GM12801 (cell line): ENCODE measurements around the gene DHX30.

ENCODE experiments used
- TF ChIP-seq, protein P1 (sequence below): IDR thresholded peaks from one replicate; pipeline ENCODE4 v1.5.1; 2011; ENCODE audit warnings: control low read depth; ENCODE audit not compliant: insufficient read length; ENCODE audit errors: extremely low read depth

DHX30 gene

GRCh38 chr3:47877719-47878118 lies 74.8 kb downstream of the DHX30 start:
- TF ChIP-seq, protein P1, sequence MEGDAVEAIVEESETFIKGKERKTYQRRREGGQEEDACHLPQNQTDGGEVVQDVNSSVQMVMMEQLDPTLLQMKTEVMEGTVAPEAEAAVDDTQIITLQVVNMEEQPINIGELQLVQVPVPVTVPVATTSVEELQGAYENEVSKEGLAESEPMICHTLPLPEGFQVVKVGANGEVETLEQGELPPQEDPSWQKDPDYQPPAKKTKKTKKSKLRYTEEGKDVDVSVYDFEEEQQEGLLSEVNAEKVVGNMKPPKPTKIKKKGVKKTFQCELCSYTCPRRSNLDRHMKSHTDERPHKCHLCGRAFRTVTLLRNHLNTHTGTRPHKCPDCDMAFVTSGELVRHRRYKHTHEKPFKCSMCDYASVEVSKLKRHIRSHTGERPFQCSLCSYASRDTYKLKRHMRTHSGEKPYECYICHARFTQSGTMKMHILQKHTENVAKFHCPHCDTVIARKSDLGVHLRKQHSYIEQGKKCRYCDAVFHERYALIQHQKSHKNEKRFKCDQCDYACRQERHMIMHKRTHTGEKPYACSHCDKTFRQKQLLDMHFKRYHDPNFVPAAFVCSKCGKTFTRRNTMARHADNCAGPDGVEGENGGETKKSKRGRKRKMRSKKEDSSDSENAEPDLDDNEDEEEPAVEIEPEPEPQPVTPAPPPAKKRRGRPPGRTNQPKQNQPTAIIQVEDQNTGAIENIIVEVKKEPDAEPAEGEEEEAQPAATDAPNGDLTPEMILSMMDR = no peak

GRCh38 chr3:47882338-47882737 lies 79.4 kb downstream of the DHX30 start:
- TF ChIP-seq, protein P1 = no peak

DNA sequence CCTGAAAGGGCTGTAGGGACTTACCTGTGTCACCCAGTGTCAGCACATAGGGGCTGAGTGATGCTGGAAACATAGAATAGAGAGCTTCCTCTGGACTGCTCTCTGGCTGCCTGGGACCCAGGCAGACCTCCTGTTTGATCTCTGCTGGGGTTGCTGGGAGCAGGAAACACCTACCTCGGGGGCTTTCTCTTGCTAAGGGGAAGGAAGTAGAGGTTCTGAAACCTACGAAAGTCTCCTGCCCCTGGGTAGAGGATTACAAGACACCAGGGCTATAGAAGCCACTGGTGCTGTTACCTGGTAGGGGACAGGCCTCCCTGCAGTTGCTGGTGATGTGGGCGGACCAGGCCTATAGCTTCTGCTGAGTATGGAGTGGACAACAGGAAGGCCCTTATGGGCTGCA lies 81.7 kb downstream of the DHX30 start:
- TF ChIP-seq, protein P1 = no peak

DNA sequence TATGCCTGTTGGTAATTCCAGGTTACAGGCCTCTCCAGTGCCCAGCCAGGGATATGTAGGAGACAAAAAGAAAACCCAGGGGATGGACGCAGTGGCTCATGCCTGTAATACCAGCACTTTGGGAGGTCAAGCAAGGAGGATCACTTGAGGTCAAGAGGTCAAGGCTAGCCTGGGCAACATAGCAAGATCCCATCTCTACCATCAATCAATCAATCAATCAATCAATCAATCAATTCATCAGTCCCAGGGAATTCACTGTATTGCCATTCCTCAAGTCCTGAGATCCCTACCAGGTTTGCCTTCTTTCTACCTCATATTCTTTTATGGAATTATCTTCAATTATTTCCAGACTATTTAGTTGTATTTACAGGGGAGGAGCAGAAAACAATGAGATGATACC lies 82.2 kb downstream of the DHX30 start:
- TF ChIP-seq, protein P1 = no peak

DNA sequence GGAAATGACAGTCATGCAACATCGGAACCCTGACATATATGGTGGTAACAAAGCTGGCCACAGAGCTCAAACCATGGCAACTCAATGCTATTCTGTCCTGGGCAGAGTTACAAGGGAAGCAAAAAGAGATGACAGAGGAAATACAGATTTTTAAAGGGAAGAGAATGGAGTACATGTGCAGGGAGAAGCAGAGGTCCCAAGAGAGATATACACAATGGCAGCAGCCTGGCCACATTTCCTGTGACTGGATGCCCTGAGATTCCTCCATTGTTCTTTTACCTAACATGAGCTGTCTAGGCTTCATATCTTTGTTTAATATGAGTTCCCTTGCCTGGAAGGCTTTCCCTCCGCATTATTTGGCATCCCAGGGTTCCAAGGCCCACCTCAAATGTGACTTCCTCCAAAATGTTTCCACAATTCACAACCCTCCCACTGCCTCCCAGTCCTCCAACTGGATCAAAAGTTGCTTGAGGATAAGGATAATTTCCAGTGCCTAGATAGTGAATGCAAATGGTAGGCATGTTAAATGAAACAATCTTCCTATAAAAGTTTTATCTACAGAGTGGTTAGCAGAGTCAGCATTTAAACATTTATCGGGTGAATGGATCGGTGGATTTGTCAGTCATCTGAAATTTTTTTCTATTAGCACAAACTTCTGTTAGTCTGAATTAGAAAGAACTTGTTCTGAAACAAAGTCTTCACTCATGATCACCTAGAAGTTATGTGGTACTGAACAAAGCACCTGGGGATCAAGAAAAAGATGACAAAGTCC lies 86.2 kb downstream of the DHX30 start:
- TF ChIP-seq, protein P1 = no peak

DNA sequence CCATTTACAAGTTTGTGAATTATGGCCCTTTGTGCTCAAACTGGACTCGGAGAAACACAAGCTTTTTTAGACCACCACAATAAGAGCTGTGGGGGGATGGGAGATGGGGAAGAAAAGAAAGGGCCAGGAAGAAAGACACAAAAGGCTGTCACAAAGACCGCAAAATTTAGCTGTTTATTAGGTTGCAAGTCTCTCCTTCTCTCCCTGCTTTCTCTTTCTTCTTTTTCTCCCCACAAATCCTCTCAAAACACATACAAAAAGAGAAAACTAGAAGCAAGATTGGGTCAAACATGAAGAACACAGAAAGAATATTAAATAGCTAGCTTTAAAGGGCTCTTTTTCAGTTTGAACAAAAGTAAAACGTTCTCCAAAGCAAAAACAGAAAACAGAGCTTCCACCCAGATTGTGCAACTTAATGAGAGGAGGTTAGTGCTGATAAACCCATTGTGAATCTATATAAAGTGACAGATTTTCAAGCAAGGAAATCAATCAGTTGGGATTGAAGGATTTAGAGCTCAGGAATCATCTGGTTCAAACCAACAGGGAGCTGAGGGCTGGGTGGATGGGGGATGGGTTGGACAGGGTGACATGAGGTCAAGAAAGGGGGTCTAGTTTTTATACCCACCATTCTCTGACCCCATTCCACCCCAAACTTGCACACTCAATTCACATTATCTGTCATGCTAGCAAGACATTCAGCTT lies 87.3 kb downstream of the DHX30 start:
- TF ChIP-seq, protein P1 = no peak

DNA sequence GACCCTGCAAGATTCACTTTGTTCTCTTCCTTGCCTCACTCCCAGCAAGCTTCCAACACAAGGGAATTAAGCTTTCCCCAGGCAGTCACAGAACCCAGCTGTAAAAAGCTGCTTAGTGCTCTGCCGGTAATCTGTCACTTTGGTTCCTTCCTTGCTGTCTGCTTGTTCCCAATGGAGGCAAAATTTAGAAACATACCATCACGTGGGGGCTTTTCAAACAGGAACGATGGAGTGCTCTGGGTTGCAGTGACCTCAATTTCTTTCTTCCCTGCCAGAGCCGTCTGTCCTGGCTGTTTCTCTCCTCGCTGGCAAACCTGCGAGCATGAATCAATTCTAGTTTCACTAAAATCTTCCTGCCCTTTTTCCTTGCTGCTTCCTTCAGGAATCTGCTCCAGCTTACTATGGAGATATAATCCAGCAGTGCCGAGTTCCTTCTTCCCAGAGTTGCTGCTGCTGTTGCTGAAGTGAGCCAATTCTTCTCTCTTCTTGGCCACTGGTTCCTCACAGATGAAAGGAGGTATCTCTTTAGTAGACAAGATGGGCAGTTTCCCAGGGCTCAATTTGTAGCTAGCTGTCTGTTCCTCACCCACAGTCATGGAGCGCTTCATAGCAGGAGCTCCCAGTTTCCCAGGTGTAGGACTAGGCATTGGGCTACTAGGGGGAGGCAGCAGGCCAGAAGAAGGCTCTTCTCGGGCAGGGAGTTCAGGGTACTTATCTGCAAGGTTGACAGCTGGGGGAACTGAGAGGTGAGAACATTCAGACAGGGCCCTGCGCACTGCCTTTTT lies 88.1 kb downstream of the DHX30 start:
- TF ChIP-seq, protein P1 = no peak
